ENCODE results near the gene PRKN. TPM values are rescaled to one million over a fixed set of nuclear protein-coding genes. Genes with fewer than 3 reads are reported as not detected.

Gene PRKN
- total RNA-seq, 1 experiment from 2014 or later: 2.0 TPM

GRCh38 chr6:161631676-161632194, 1095.8 kb downstream of the PRKN start:
- Histone ChIP-seq H3K9ac (ENCODE audit: extremely low read depth, insufficient read length, low read length) (no peak overlapping the region), H4K20me1 (ENCODE audit: control insufficient read depth, insufficient read depth, insufficient read length) (no peaks in the 10 kb centered on the region), H3K4me1 (ENCODE audit: insufficient read depth, low read length) (no peaks in the 10 kb centered on the region), H4K8ac (replicated peaks; ENCODE audit: insufficient read length, low read depth, low read length) (no peak overlapping the region), H3T11ph (ENCODE audit: low read length) (no peak overlapping the region), H2BK12ac (ENCODE audit: insufficient read length, low read depth, low read length) (no peak overlapping the region), H2BK15ac (ENCODE audit: low read depth, low read length) (no peak overlapping the region), H3K4ac (ENCODE audit: low read depth, low read length) (no peak overlapping the region), H3K18ac (ENCODE audit: insufficient read length, low read depth, low read length) (no peak overlapping the region), H3K14ac (ENCODE audit: insufficient read depth, low read length) (no peak overlapping the region), H3K9me3 (ENCODE audit: control insufficient read depth, low read depth, low read length) (no peaks in the 10 kb centered on the region), H2AK5ac (ENCODE audit: insufficient read length, low read length) (no peak overlapping the region), H2BK5ac (ENCODE audit: insufficient read length, low read length) (no peak overlapping the region), H3K79me1 (ENCODE audit: insufficient read depth, low read depth, low read length, poor library complexity, severe bottlenecking) (no peaks in the 10 kb centered on the region), H3K27me3 (ENCODE audit: insufficient read depth, low read length) (no peaks in the 10 kb centered on the region), H2BK20ac (ENCODE audit: low read depth, low read length, poor library complexity, severe bottlenecking) (no peak overlapping the region), H2AFZ (ENCODE audit: low read length) (no peak overlapping the region), H3K4me2 (ENCODE audit: insufficient read depth, insufficient read length, low read length) (no peak overlapping the region), H3K56ac (ENCODE audit: insufficient read length, low read depth, low read length) (no peak overlapping the region), H4K5ac (ENCODE audit: insufficient read length, low read depth, low read length) (no peak overlapping the region), H3K79me2 (ENCODE audit: insufficient read depth, low read length) (no peaks in the 10 kb centered on the region), H3K23ac (ENCODE audit: insufficient read length, low read depth, low read length) (no peak overlapping the region), H4K91ac (ENCODE audit: insufficient read length, low read depth, low read length) (no peak overlapping the region), H2BK120ac (ENCODE audit: low read depth, low read length, poor library complexity, severe bottlenecking) (no peak overlapping the region), H3K27ac (ENCODE audit: insufficient read length, low read depth, low read length) (no peak overlapping the region), H3K23me2 (ENCODE audit: insufficient read length, low read depth, low read length, poor library complexity, severe bottlenecking) (no peaks in the 10 kb centered on the region)
- Mint-ChIP-seq H3K4me3 (no peak overlapping the region), H3K9me3 (peaks cover 4 to 5% of the 10 kb centered on the region in 2 experiments; a peak in 2 of 5 replicates), H3K4me1 (peaks cover 0 to 2% of the 10 kb centered on the region in 2 experiments; a peak in 2 of 4 replicates), H3K27ac (no peak overlapping the region; a peak in 1 of 7 replicates), H3K36me3 (ENCODE audit: insufficient read depth in 1 of 3, low read depth in 3 of 3) (no peaks in the 10 kb centered on the region), H3K27me3 (ENCODE audit: low read depth) (peaks cover 1% of the 10 kb centered on the region; the same call in 1 of the 2 replicates)
- no peak for DNase-seq
- TF ChIP-seq, protein P1, sequence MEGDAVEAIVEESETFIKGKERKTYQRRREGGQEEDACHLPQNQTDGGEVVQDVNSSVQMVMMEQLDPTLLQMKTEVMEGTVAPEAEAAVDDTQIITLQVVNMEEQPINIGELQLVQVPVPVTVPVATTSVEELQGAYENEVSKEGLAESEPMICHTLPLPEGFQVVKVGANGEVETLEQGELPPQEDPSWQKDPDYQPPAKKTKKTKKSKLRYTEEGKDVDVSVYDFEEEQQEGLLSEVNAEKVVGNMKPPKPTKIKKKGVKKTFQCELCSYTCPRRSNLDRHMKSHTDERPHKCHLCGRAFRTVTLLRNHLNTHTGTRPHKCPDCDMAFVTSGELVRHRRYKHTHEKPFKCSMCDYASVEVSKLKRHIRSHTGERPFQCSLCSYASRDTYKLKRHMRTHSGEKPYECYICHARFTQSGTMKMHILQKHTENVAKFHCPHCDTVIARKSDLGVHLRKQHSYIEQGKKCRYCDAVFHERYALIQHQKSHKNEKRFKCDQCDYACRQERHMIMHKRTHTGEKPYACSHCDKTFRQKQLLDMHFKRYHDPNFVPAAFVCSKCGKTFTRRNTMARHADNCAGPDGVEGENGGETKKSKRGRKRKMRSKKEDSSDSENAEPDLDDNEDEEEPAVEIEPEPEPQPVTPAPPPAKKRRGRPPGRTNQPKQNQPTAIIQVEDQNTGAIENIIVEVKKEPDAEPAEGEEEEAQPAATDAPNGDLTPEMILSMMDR (conservative IDR thresholded peaks at IDR 0.05): no peak
- WGBS (ENCODE audit: extremely low coverage, insufficient read length, low lambda C conversion rate): no CpG with 5 or more reads among the region's 2 CpGs
